IMR-90 (cell line): ENCODE results near the gene EFNB2.

Experiments
- CEBPB ChIP-seq: IDR thresholded peaks from 2 replicates; pipeline ENCODE4 v1.6.1; 2012; ENCODE audit warnings: low read depth, low read length, improper control_type of control experiment
- CHD1 ChIP-seq: IDR thresholded peaks from 2 replicates; pipeline ENCODE4 v1.6.1; 2012; ENCODE audit warnings: low read depth, low read length, improper control_type of control experiment
- CTCF ChIP-seq: conservative IDR thresholded peaks from 2 replicates; pipeline ENCODE4 v1.5.1; 2012; ENCODE audit warnings: mild to moderate bottlenecking, low read depth, low read length, improper control_type of control experiment
- FOS ChIP-seq: fragments of 150-350 bp; IDR thresholded peaks from 2 replicates; pipeline ENCODE4 v1.6.1; 2016; ENCODE audit warnings: low read depth, low read length
- MAFK ChIP-seq: IDR thresholded peaks from 2 replicates; pipeline ENCODE4 v1.6.1; 2012; ENCODE audit warnings: low read depth, low read length, improper control_type of control experiment
- MXI1 ChIP-seq: IDR thresholded peaks from 2 replicates; pipeline ENCODE4 v1.6.1; 2012; ENCODE audit warnings: low read depth, mild to moderate bottlenecking, low read length, moderate library complexity, borderline replicate concordance
- POLR2A ChIP-seq: IDR thresholded peaks from 2 replicates; pipeline ENCODE4 v1.6.1; 2012; ENCODE audit warnings: mild to moderate bottlenecking, low read depth, low read length
- RAD21 ChIP-seq: IDR thresholded peaks from 2 replicates; pipeline ENCODE4 v1.6.1; 2012; ENCODE audit warnings: low read length, improper control_type of control experiment
- TF ChIP-seq, protein P1 (sequence below): fragments of 150-350 bp; IDR thresholded peaks from 2 replicates; pipeline ENCODE4 v1.6.1; 2017; ENCODE audit warnings: mild to moderate bottlenecking, antibody characterized with exemption, low read length, low read depth

DNA sequence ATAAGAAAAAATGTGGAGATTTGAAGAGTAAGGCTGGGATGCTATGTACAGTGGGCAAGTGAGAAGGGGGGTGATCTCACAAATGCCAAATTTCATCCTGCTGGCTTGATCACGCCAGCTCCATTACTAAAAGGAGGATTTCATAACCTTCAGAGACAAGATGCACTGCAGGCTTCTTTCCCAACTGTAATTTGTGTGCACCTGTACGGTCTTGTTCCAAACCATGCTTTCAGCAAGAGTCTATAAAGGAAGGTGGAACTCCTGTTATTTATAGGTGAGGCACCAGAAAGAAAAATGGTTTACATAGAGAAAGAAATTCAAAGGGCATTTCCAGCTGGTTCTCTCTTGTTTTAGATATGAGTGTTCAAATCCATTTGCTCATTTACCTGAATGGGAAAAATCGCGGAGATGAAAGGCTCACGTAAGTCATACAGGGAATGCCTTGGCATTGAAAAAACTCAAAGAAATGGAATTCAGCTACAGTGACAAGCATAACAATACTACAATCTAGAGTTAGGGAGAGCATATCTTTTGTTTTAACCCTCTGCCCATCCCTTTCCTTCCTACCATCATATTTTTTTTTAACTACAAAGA lies 13.3 kb downstream of the EFNB2 start:
- TF ChIP-seq CTCF (no peak), POLR2A (no peak), MAFK (no peak), FOS (no peak), CHD1 (no peak), MXI1 (no peak), CEBPB (no peak), RAD21 (no peak)
- TF ChIP-seq, protein P1, sequence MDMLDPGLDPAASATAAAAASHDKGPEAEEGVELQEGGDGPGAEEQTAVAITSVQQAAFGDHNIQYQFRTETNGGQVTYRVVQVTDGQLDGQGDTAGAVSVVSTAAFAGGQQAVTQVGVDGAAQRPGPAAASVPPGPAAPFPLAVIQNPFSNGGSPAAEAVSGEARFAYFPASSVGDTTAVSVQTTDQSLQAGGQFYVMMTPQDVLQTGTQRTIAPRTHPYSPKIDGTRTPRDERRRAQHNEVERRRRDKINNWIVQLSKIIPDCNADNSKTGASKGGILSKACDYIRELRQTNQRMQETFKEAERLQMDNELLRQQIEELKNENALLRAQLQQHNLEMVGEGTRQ, result no peak
